OCI-LY3 (cell line): ENCODE data around the gene SETDB1.

Source experiments
- EZH2phosphoT487 ChIP-seq: fragments of 200-600 bp; shearing (Covaris generic); IDR thresholded peaks from 2 replicates; pipeline ENCODE4 v1.6.1; 2018; ENCODE audit warnings: antibody characterized with exemption, mixed run types, low read depth
- TF ChIP-seq, protein P1 (sequence below): fragments of 200-600, 300-600 bp; sonication (generic); IDR thresholded peaks from 2 replicates; pipeline ENCODE4 v1.5.1; 2014; ENCODE audit warnings: antibody characterized with exemption, low read length, low read depth

- TF ChIP-seq, protein P1, sequence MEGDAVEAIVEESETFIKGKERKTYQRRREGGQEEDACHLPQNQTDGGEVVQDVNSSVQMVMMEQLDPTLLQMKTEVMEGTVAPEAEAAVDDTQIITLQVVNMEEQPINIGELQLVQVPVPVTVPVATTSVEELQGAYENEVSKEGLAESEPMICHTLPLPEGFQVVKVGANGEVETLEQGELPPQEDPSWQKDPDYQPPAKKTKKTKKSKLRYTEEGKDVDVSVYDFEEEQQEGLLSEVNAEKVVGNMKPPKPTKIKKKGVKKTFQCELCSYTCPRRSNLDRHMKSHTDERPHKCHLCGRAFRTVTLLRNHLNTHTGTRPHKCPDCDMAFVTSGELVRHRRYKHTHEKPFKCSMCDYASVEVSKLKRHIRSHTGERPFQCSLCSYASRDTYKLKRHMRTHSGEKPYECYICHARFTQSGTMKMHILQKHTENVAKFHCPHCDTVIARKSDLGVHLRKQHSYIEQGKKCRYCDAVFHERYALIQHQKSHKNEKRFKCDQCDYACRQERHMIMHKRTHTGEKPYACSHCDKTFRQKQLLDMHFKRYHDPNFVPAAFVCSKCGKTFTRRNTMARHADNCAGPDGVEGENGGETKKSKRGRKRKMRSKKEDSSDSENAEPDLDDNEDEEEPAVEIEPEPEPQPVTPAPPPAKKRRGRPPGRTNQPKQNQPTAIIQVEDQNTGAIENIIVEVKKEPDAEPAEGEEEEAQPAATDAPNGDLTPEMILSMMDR = no peak
- no peak for TF ChIP-seq EZH2phosphoT487
Observed at GRCh38 chr1:150966011-150966410, 39.8 kb downstream of the SETDB1 start.
